ENCODE results near the gene TTYH2. TPM values are rescaled to one million over a fixed set of nuclear protein-coding genes. Genes with fewer than 3 reads are reported as not detected.

TTYH2 gene
- total RNA-seq, 1 donor from 2014 or later: 2.1 TPM

GRCh38 chr17:74215342-74215727 lies 2.0 kb downstream of the TTYH2 start:
- H3K36me3 Mint-ChIP-seq (ENCODE audit: low read depth): peaks cover 3% of the 10 kb centered on the region
- no peak for TF ChIP-seq CTCF (IDR thresholded peaks at IDR 0.05)
- H3K27ac Mint-ChIP-seq (ENCODE audit: unreplicated experiment): no peak overlapping the region
- no peak for DNase-seq (ENCODE audit: low spot score)
- H3K4me3 Mint-ChIP-seq (ENCODE audit: unreplicated experiment): no peak overlapping the region
- peaks cover 22% of the 10 kb centered on the region for H3K4me1 Mint-ChIP-seq (ENCODE audit: low read depth)
- no peaks in the 10 kb centered on the region for H3K9me3 Mint-ChIP-seq (ENCODE audit: low read depth)
- H3K27me3 Mint-ChIP-seq (ENCODE audit: low read depth): no peaks in the 10 kb centered on the region

- Mint-ChIP-seq H3K4me3 (ENCODE audit: unreplicated experiment) (no peak overlapping the region), H3K4me1 (ENCODE audit: low read depth) (peaks cover 18% of the 10 kb centered on the region), H3K9me3 (ENCODE audit: low read depth) (no peaks in the 10 kb centered on the region), H3K27me3 (ENCODE audit: low read depth) (no peaks in the 10 kb centered on the region), H3K27ac (ENCODE audit: unreplicated experiment) (no peak overlapping the region), H3K36me3 (ENCODE audit: low read depth) (no peaks in the 10 kb centered on the region)
- TF ChIP-seq CTCF (IDR thresholded peaks at IDR 0.05): no peak
- no peak for DNase-seq (ENCODE audit: low spot score)
Measured at GRCh38 chr17:74216505-74216904, 3.1 kb downstream of the TTYH2 start.

- H3K27me3 Mint-ChIP-seq (ENCODE audit: low read depth): no peaks in the 10 kb centered on the region
Measured at GRCh38 chr17:74217037-74217730, 3.8 kb downstream of the TTYH2 start.

GRCh38 chr17:74217888-74218287 lies 4.5 kb downstream of the TTYH2 start:
- TF ChIP-seq CTCF (IDR thresholded peaks at IDR 0.05): no peak
- peaks cover 4% of the 10 kb centered on the region for H3K4me1 Mint-ChIP-seq (ENCODE audit: low read depth)

More at GRCh38 chr17:74217037-74217730, 3.8 kb downstream of the TTYH2 start:
- no peak overlapping the region for H3K4me3 Mint-ChIP-seq (ENCODE audit: unreplicated experiment)
- no peak for TF ChIP-seq CTCF (IDR thresholded peaks at IDR 0.05)
- no peaks in the 10 kb centered on the region for H3K36me3 Mint-ChIP-seq (ENCODE audit: low read depth)
- no peaks in the 10 kb centered on the region for H3K9me3 Mint-ChIP-seq (ENCODE audit: low read depth)
- H3K4me1 Mint-ChIP-seq (ENCODE audit: low read depth): peaks cover 11% of the 10 kb centered on the region
- no peak for DNase-seq (ENCODE audit: low spot score)
- H3K27ac Mint-ChIP-seq (ENCODE audit: unreplicated experiment): no peak overlapping the region

GRCh38 chr17:74218436-74218835 lies 5.1 kb downstream of the TTYH2 start:
- Mint-ChIP-seq H3K27ac (ENCODE audit: unreplicated experiment) (no peak overlapping the region), H3K36me3 (ENCODE audit: low read depth) (no peaks in the 10 kb centered on the region), H3K4me3 (ENCODE audit: unreplicated experiment) (no peak overlapping the region), H3K27me3 (ENCODE audit: low read depth) (no peaks in the 10 kb centered on the region), H3K9me3 (ENCODE audit: low read depth) (no peaks in the 10 kb centered on the region), H3K4me1 (ENCODE audit: low read depth) (no peaks in the 10 kb centered on the region)
- TF ChIP-seq CTCF (IDR thresholded peaks at IDR 0.05): no peak
- no peak for DNase-seq (ENCODE audit: low spot score)

More at GRCh38 chr17:74217888-74218287, 4.5 kb downstream of the TTYH2 start:
- H3K27ac Mint-ChIP-seq (ENCODE audit: unreplicated experiment): no peak overlapping the region
- no peaks in the 10 kb centered on the region for H3K27me3 Mint-ChIP-seq (ENCODE audit: low read depth)
- no peaks in the 10 kb centered on the region for H3K36me3 Mint-ChIP-seq (ENCODE audit: low read depth)
- H3K4me3 Mint-ChIP-seq (ENCODE audit: unreplicated experiment): no peak overlapping the region
- DNase-seq (ENCODE audit: low spot score): no peak
- no peaks in the 10 kb centered on the region for H3K9me3 Mint-ChIP-seq (ENCODE audit: low read depth)
